Neuron (in vitro differentiated cells): ENCODE measurements around the gene ITGAE.

ENCODE experiments used
- H2AFZ ChIP-seq: one replicate; pipeline ENCODE4 v1.6.1; 2013; ENCODE audit warnings: low read depth, mild to moderate bottlenecking, inconsistent platforms, low read length, moderate library complexity
- H3K27me3 ChIP-seq: one replicate; pipeline ENCODE4 v1.6.1; 2013; ENCODE audit warnings: low read length; ENCODE audit not compliant: insufficient read depth
- H3K36me3 ChIP-seq: one replicate; pipeline ENCODE4 v1.6.1; 2013; ENCODE audit warnings: low read length; ENCODE audit not compliant: insufficient read depth
- H3K4me1 ChIP-seq: one replicate; pipeline ENCODE4 v1.6.1; 2013; ENCODE audit warnings: low read length; ENCODE audit not compliant: insufficient read depth
- H3K4me3 ChIP-seq: 2 replicates; pipeline ENCODE4 v1.5.1; 2013; ENCODE audit warnings: mild to moderate bottlenecking, low read length, moderate library complexity
- H3K9me3 ChIP-seq: one replicate; pipeline ENCODE4 v1.6.1; 2013; ENCODE audit warnings: low read length

Gene ITGAE

DNA sequence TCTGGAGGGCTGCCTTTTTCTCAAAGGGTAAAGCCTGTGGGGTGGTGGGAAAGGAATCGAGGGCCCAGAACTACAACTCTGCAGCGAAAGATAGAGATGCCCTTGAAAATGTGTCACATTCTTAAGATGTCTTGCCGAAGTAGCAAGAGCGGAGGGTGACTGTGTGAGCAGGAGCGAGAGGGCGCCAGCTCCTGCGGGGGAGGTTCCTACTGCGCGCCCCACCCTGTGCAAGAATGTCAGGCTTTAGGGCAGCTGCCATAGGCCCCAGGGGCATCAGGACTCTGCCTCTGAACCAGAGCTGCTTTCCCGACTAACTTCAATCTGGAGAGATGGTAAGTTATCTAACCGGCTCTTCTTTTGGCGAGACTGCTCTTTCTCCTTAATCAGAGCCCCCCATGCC, 11.8 kb upstream of the ITGAE start:
- Histone ChIP-seq H3K4me1 (no peaks in the 10 kb centered on the region), H2AFZ (no peak overlapping the region), H3K9me3 (no peaks in the 10 kb centered on the region), H3K27me3 (no peaks in the 10 kb centered on the region), H3K4me3 (no peak overlapping the region), H3K36me3 (peaks cover 85% of the 10 kb centered on the region)

DNA sequence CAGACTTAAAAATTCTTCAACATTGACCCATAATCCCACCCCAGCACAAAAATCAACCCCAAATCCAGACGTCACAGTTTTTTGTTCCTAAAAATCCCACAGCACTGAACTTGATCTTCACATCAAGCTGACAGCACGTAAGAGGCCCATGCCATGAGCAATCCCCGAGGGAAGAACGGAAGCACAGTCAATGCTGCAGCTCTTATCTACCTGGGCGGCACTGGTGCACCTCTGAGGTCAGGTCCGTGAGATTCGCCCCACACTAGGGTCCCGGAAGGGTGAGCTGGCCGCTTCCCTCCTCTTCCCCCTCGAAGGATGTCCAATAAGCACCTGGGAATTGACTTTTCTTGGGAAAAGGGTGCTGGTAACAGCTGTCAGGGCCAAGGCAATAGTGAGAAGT, 11.3 kb upstream of the ITGAE start:
- Histone ChIP-seq H3K27me3 (no peaks in the 10 kb centered on the region), H3K36me3 (peaks cover 87% of the 10 kb centered on the region), H3K9me3 (no peaks in the 10 kb centered on the region), H3K4me1 (no peaks in the 10 kb centered on the region), H2AFZ (no peak overlapping the region), H3K4me3 (no peak overlapping the region)

DNA sequence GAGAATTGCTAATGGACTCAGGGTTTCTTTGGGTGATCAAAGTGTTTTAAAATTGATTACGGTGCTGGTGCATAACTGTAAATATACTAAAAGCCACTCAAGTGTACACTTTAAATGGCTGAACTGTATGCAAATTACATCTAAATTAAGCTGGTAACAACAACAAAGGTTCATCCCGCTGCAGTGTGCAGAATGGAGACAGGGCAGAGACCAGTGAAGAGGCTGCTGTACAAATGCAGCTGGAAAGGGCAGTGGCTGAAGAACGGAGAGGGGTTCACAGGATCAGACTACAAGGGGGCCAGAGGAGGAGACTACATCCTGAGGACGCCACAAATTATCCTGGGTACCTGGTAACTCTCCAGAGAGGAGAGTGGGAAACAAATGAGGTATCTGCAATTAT, 9.0 kb upstream of the ITGAE start:
- Histone ChIP-seq H3K36me3 (peaks cover 79% of the 10 kb centered on the region), H3K9me3 (no peaks in the 10 kb centered on the region), H3K27me3 (no peaks in the 10 kb centered on the region), H3K4me1 (no peaks in the 10 kb centered on the region), H2AFZ (no peak overlapping the region), H3K4me3 (no peak overlapping the region)

DNA sequence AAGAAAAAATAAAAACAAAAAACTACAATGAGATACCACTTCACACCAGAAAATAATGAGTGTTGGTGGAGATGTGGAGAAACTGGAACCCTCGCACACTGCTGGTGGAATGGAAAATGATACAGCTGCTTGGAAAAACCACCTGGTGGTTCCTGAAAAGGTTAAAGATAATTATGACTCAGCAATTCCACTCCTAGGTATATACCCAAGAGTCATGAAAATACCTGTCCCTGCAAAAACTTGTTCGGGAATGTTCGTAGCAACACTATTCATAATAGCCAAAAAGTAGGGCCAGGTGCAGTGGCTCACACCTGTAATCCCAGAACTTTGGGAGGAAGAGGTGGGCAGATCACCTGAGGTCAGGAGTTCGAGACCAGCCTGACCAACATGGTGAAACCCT, 8.1 kb upstream of the ITGAE start:
- H3K4me3 ChIP-seq, result no peak overlapping the region
- H3K27me3 ChIP-seq, result no peaks in the 10 kb centered on the region
- H3K9me3 ChIP-seq, result no peaks in the 10 kb centered on the region
- no peaks in the 10 kb centered on the region for H3K4me1 ChIP-seq
- no peak overlapping the region for H2AFZ ChIP-seq
- peaks cover 71% of the 10 kb centered on the region for H3K36me3 ChIP-seq

DNA sequence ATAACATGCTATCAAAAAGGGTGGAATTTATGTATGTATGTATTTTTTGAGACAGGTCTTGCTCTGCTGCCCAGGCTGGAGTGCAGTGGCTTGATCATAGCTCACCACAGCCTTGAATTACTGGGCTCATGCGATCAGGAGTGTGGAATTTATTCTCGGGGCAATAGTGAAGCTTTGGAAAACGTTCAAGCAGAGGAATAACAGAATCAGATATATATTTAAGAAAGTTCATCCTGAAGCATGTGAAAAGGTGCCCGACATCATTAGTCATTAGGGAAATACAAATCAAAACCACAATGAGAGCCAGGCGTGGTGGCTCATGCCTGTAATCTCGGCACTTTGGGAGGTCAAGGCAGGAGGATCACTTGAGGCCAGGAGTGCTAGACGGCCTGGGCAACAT, 7.7 kb upstream of the ITGAE start:
- Histone ChIP-seq H3K4me1 (no peaks in the 10 kb centered on the region), H3K36me3 (peaks cover 68% of the 10 kb centered on the region), H3K4me3 (no peak overlapping the region), H3K27me3 (no peaks in the 10 kb centered on the region), H3K9me3 (no peaks in the 10 kb centered on the region), H2AFZ (no peak overlapping the region)

DNA sequence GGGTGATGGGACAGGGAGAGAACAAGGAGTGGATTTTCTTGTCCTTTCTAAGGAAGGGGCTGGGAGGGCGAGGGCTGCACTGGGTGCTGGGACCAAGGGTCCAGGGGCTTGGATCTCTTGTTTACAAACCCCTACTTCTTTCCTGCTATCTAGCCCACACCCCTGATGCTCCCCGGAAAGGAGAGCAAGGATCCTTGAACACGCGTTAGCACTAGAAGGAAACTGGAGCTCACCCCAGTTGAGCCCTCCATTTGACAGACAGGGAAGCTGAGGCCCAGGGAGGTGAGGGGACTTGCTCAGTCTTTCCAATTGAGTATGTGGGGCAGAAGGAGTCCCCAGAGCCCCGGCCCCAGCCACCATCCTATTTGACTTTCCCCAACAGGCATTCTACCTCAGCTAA, 4.6 kb upstream of the ITGAE start:
- H2AFZ ChIP-seq, result no peak overlapping the region
- H3K4me3 ChIP-seq, result no peak overlapping the region
- no peaks in the 10 kb centered on the region for H3K4me1 ChIP-seq
- H3K27me3 ChIP-seq, result no peaks in the 10 kb centered on the region
- no peaks in the 10 kb centered on the region for H3K9me3 ChIP-seq
- peaks cover 52% of the 10 kb centered on the region for H3K36me3 ChIP-seq

DNA sequence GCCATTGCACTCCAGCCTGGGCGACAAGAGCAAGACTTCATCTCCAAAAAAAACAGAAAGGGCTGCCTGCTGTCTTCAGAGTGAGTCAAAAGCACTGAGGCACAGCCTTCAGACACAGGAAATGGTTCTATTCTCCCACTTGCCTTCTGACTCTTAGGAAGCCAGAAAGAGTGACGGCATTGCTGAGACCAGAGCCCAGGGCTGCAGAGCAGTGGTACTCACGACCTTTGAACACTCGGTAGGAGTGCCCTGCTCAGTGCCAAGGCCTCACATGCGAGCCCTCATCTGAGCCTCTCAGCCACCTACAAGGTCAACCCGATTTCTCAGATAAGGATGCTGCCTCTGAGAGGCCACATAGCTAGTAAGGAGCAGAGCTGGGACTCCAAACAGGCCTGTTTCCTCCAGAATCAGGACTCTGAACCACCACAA, 3.5 kb upstream of the ITGAE start:
- peaks cover 42% of the 10 kb centered on the region for H3K36me3 ChIP-seq
- H2AFZ ChIP-seq, result no peak overlapping the region
- no peak overlapping the region for H3K4me3 ChIP-seq
- H3K4me1 ChIP-seq, result no peaks in the 10 kb centered on the region
- H3K27me3 ChIP-seq, result no peaks in the 10 kb centered on the region
- H3K9me3 ChIP-seq, result no peaks in the 10 kb centered on the region

DNA sequence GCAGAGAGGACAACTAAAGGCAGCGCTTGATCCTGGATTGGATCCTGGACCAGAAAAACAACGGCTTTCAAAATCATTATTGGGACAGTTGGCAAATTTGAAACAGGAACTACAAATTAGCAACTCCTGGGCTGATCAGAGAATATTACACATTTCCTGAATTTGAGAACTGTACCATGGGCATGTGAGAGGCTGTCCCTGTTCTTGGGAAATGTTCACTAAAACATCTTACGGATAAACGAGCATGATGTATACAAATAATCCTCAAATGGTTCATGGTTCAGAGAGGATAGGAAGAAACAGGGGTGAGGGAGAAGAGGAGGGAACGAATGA, 2.3 kb upstream of the ITGAE start:
- H3K4me3 ChIP-seq, result no peak overlapping the region
- H3K27me3 ChIP-seq, result no peaks in the 10 kb centered on the region
- no peaks in the 10 kb centered on the region for H3K4me1 ChIP-seq
- H3K9me3 ChIP-seq, result no peaks in the 10 kb centered on the region
- H2AFZ ChIP-seq, result no peak overlapping the region
- H3K36me3 ChIP-seq, result peaks cover 32% of the 10 kb centered on the region

DNA sequence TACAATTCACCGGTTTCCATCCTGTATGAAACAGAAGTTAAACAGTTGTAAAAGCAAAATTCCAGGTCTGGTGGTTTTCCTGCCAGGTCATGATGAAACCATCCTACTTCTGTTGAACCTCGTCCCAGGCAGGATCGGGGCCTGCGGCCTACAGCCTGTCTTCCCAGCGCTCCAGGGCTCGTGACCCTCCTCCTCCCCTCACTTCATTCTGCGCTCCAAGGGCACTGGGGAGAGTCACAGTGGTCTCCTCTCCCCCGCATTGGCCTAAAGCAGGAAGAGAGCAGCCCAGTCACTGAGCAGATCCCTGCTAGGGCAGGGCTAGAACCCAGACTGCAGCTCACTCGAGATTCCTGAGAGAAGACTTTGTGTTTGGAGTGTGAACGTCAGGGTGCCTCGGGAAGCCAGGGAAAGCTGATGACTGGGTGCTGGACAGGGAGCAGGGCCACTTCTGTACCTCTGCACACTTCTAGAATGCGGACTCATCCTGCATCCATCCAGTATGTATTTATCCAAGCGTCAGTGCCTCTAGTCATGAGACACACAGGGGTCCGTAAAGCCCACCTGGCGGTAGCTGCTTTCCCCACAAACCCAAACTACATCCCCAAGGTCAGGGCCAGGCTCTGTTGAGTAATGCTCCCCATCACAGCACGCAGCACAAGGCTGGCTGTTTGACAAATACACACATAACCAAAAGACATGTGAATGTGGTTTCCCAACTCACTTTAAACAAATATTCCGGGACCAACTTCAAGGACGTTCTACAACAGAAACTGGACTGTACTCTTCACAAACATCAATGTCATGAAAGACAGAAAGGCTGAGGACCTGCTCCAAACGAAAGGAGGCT, 1.7 kb upstream of the ITGAE start:
- H3K9me3 ChIP-seq, result no peaks in the 10 kb centered on the region
- H3K4me3 ChIP-seq, result no peak overlapping the region
- H3K36me3 ChIP-seq, result peaks cover 26% of the 10 kb centered on the region
- H2AFZ ChIP-seq, result no peak overlapping the region
- no peaks in the 10 kb centered on the region for H3K4me1 ChIP-seq
- no peaks in the 10 kb centered on the region for H3K27me3 ChIP-seq

DNA sequence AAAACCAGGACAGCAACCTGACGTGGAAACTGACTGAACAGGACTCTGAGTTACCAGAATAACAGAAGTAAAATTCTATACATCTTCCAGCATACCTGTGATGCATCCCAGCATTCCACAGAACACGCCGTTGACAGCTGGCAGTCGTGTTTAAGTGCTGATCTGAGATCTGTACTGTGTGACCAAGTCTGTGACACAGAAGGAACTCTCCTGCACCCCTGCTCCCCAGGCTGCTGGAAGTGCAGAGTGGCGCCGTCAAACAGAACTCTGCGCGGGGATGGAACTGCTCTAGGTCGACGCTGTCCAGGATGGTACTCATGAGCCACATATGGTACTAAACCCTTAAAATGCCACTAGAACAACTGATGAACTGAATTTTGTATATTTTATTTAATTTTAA, 804 bp upstream of the ITGAE start:
- no peaks in the 10 kb centered on the region for H3K9me3 ChIP-seq
- H2AFZ ChIP-seq, result no peak overlapping the region
- H3K4me1 ChIP-seq, result no peaks in the 10 kb centered on the region
- peaks cover 18% of the 10 kb centered on the region for H3K36me3 ChIP-seq
- no peak overlapping the region for H3K4me3 ChIP-seq
- no peaks in the 10 kb centered on the region for H3K27me3 ChIP-seq

DNA sequence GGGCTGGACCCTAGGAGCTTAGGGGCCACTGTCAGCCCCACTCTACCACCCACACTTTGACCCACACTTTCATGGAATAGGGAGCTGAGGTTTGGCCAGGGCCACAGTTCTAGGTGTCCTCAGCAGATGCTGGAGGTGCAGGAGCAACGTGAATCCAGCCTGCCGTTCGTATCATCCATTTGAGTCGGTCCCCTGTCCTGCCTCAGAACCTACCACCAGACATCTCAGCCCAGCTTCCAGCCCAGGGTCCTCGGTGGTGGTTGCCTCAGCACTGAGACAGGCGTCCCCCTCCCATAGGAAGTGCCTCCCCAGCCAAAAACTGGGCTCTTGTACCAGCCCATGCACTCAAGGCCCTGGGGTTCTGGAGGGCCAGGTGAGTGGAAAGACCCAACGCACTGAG, 359 bp upstream of the ITGAE start:
- H2AFZ ChIP-seq, result no peak overlapping the region
- peaks cover 15% of the 10 kb centered on the region for H3K36me3 ChIP-seq
- H3K27me3 ChIP-seq, result no peaks in the 10 kb centered on the region
- no peak overlapping the region for H3K4me3 ChIP-seq
- H3K9me3 ChIP-seq, result no peaks in the 10 kb centered on the region
- H3K4me1 ChIP-seq, result no peaks in the 10 kb centered on the region

DNA sequence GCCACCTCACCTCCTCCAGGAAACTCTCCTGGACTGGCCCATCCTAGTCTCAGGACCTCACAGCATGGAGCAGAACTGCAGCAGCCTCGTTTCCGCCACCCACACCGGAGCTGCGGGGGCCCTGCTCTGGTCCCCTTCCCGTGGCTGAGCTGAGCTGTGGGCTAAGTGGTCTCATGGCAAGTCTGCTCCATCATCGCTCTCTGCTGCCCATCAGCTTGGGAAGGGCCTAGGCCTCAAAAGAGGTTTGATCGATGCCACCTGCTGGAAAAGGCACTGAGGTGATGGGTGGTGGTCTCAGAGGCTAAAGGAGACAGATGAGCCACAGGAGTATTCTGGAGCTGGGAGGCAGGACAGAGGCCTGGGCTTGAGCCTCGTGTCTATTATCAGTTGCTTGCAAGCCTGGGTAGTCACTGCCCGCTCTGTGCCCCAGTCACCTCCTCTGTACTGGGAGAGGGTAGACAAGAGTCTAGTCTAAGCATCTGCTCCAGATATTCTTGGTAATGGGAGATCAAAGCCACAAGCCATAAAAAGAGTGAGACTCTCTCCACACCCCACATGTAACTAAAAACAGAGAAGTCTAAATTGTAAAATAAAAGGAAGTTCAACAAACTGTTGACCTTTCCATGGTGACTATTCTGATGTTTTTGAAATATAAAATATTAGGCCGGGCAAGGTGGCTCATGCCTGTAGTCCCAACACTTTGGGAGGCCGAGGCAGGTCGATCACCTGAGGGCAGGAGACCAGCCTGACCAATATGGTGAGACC, 1.6 kb downstream of the ITGAE start:
- no peaks in the 10 kb centered on the region for H3K9me3 ChIP-seq
- peaks cover 9% of the 10 kb centered on the region for H3K36me3 ChIP-seq
- H3K4me1 ChIP-seq, result peaks cover 10% of the 10 kb centered on the region
- H3K27me3 ChIP-seq, result no peaks in the 10 kb centered on the region
- H3K4me3 ChIP-seq, result no peak overlapping the region
- no peak overlapping the region for H2AFZ ChIP-seq

DNA sequence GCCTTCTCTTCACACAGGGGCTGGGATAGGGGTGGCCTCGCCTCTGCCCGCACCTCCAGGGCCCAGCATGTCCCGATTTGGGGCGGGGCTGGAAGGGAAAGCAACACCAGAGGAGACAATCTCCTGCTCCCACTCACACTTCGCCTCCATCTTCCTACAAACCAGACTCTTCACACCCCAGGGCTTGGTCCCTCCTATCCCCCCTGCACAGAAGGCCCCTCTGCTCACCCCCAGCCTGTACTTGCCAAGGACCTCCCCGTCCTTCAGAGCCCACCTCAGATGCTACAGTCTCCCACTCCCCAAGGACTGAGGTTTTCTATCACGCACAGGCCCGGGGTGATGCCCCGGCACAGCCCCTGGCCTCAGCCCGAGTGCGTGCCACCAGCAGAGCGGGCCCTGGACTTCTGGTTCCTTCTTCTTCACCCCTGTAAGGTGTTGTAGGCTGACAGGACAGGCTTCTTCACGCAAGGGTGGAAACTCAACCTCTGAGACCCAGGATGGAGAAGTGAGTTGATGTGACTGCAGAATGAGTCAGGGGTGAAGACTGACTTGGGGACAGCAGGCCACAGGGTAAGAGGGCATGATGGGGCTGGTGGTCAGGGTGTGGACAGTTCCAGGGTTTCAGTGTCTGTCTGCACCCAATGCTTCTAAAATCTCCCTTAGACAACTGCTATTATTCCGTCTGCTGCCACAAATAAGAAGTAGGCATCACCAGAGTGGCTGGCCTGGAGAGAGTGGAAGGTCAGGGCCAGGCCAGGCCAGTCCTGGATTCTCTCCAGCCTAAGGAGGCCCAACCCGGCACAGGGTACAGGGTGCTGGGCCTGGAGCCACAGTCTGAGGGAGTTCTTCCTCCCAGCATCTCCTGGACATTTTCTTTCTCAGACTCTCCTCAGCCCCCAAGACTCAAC, 2.5 kb downstream of the ITGAE start:
- Histone ChIP-seq H3K9me3 (no peaks in the 10 kb centered on the region), H3K36me3 (peaks cover 9% of the 10 kb centered on the region), H3K4me1 (peaks cover 10% of the 10 kb centered on the region), H3K27me3 (no peaks in the 10 kb centered on the region), H2AFZ (no peak overlapping the region), H3K4me3 (no peak overlapping the region)
